HepG2 (cell line): ENCODE results near the gene MPZL3. TPM values are rescaled to one million over a fixed set of nuclear protein-coding genes. Genes with fewer than 3 reads are reported as not detected.

Source experiments
- AHDC1 ChIP-seq: sonication (generic); formaldehyde crosslinking; IDR thresholded peaks from 2 replicates; pipeline ENCODE4 v1.5.1; 2020; ENCODE audit warnings: mild to moderate bottlenecking, missing genetic modification reagents, borderline replicate concordance
- DMAP1 ChIP-seq: IDR thresholded peaks from 2 replicates; pipeline ENCODE4 v1.6.1; 2016
- ISL2 ChIP-seq: sonication (generic); formaldehyde crosslinking; IDR thresholded peaks from 2 replicates; pipeline ENCODE4 v1.5.0; 2020; ENCODE audit warnings: missing genetic modification reagents
- KLF9 ChIP-seq: IDR thresholded peaks from 2 replicates; pipeline ENCODE4 v1.6.1; 2016; ENCODE audit warnings: low read depth
- MIXL1 ChIP-seq: IDR thresholded peaks from 2 replicates; pipeline ENCODE4 v1.6.1; 2016
- NBN ChIP-seq: fragments of 450-650 bp; conservative IDR thresholded peaks from 2 replicates; pipeline ENCODE4 v1.6.1; 2017
- REL ChIP-seq: sonication (generic); formaldehyde crosslinking; conservative IDR thresholded peaks from 2 replicates; pipeline ENCODE4 v1.8.0; 2022; ENCODE audit warnings: mild to moderate bottlenecking, missing genetic modification reagents, moderate library complexity
- SOX5 ChIP-seq: IDR thresholded peaks from 2 replicates; pipeline ENCODE4 v1.6.1; 2016; ENCODE audit warnings: borderline replicate concordance
- TBX2 ChIP-seq: sonication (generic); formaldehyde crosslinking; IDR thresholded peaks from 2 replicates; pipeline ENCODE4 v1.5.0; 2020; ENCODE audit warnings: missing genetic modification reagents, mild to moderate bottlenecking, borderline replicate concordance
- TCF7 ChIP-seq: sonication (generic); IDR thresholded peaks from 2 replicates; pipeline ENCODE4 v1.6.1; 2016; ENCODE audit warnings: antibody characterized with exemption, low read depth
- ZNF10 ChIP-seq: sonication (generic); formaldehyde crosslinking; IDR thresholded peaks from 2 replicates; pipeline ENCODE4 v1.4.0; 2020; ENCODE audit warnings: mild to moderate bottlenecking, low read depth, missing genetic modification reagents, borderline replicate concordance
- ZNF34 ChIP-seq: sonication (generic); formaldehyde crosslinking; IDR thresholded peaks from 2 replicates; pipeline ENCODE4 v1.4.0; 2020; ENCODE audit warnings: mild to moderate bottlenecking, missing genetic modification reagents, borderline replicate concordance
- ZNF580 ChIP-seq: IDR thresholded peaks from 2 replicates; pipeline ENCODE4 v1.6.1; 2016; ENCODE audit warnings: low read depth, borderline replicate concordance
- polyA plus RNA-seq, 8 experiments: library from polyadenylated mRNA; depleted of rRNA in 3 of 8; stranded (reverse) in 7 of 8; unstranded in 1 of 8; fragments of >200 nt; fragmentation: Illumina TruSeq in 4 of 8; extraction: Trizol in 4 of 8; gene quantifications; 2 replicates each; pipeline versions ENCODE4 v1.2.1 to v1.2.3, GENCODE V29; 2011 to 2016; ENCODE audit warnings: low read depth in 4 of 8, missing spikeins in 1 of 8, mixed read lengths in 1 of 8; ENCODE audit not compliant: insufficient read depth in 1 of 8
- total RNA-seq, 5 experiments: library from RNA; depleted of rRNA; stranded (reverse); fragments of >200 nt; fragmentation: Illumina TruSeq; extraction: Trizol; gene quantifications; 2 replicates each; pipeline ENCODE4 v1.2.3, GENCODE V29; 2016; ENCODE audit warnings: low read depth in 1 of 5
- TF ChIP-seq, protein P1 (sequence below): IDR thresholded peaks from 2 replicates; pipeline ENCODE4 v1.6.1; 2016; ENCODE audit warnings: missing biosample characterization, missing genetic modification reagents, low read depth
- TF ChIP-seq, protein P2 (sequence below): sonication (generic); formaldehyde crosslinking; IDR thresholded peaks from 2 replicates; pipeline ENCODE4 v1.5.0; 2020; ENCODE audit warnings: missing genetic modification reagents
- TF ChIP-seq, protein P3 (sequence below): sonication (generic); formaldehyde crosslinking; IDR thresholded peaks from 2 replicates; pipeline ENCODE4 v1.5.0; 2020; ENCODE audit warnings: missing genetic modification reagents
- TF ChIP-seq, protein P4 (sequence below): fragments of 450-650 bp; IDR thresholded peaks from 2 replicates; pipeline ENCODE4 v1.6.1; 2016
- TF ChIP-seq, protein P5 (sequence below): sonication (generic); formaldehyde crosslinking; IDR thresholded peaks from 2 replicates; pipeline ENCODE4 v1.8.0; 2022; ENCODE audit warnings: mild to moderate bottlenecking, missing genetic modification reagents, moderate library complexity

The MPZL3 gene
- total and polyA plus RNA-seq, 2 of the 13 experiments (the other 11 are each of a cell fraction or from before 2014, with no cell fraction given) = 5.3 to 9.3 TPM

GRCh38 chr11:118194835-118195627, 57.1 kb downstream of the MPZL3 start (continued):
- TF ChIP-seq, protein P1, sequence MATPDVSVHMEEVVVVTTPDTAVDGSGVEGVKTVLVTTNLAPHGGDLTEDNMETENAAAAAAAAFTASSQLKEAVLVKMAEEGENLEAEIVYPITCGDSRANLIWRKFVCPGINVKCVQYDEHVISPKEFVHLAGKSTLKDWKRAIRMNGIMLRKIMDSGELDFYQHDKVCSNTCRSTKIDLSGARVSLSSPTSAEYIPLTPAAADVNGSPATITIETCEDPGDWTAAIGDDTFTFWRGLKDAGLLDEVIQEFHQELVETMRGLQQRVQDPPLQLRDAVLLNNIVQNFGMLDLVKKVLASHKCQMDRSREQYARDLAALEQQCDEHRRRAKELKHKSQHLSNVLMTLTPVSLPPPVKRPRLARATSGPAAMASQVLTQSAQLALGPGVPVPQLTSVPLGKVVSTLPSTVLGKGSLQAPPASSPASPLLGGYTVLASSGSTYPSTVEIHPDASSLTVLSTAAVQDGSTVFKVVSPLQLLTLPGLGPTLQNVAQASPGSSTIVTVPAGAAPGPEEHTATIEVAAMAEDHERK (CRISPR knock-in tag) = no peak
- TF ChIP-seq ZNF580 (CRISPR knock-in tag) (peak; percentile 46; the same call in 1 of the 2 replicates), TBX2 (CRISPR knock-in tag) (peak; percentile 97), KLF9 (no peak), SOX5 (peak; percentile 91), MIXL1 (CRISPR knock-in tag) (peak; percentile 83; the same call in 1 of the 2 replicates), ZNF34 (CRISPR knock-in tag) (0 out of 2 replicates have a peak, but pooled peaks have one; percentile 24), ZNF10 (CRISPR knock-in tag) (no peak), TCF7 (peak; percentile 88), NBN (no peak), AHDC1 (CRISPR knock-in tag) (peak; percentile 46; the same call in 1 of the 2 replicates), ISL2 (peak; percentile 57; the same call in 1 of the 2 replicates), REL (CRISPR knock-in tag) (no peak), DMAP1 (peak; percentile 64; the same call in 1 of the 2 replicates)
- TF ChIP-seq, protein P2, sequence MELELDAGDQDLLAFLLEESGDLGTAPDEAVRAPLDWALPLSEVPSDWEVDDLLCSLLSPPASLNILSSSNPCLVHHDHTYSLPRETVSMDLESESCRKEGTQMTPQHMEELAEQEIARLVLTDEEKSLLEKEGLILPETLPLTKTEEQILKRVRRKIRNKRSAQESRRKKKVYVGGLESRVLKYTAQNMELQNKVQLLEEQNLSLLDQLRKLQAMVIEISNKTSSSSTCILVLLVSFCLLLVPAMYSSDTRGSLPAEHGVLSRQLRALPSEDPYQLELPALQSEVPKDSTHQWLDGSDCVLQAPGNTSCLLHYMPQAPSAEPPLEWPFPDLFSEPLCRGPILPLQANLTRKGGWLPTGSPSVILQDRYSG (CRISPR knock-in tag) = 0 out of 2 replicates have a peak, but pooled peaks have one; percentile 70
- TF ChIP-seq, protein P3, sequence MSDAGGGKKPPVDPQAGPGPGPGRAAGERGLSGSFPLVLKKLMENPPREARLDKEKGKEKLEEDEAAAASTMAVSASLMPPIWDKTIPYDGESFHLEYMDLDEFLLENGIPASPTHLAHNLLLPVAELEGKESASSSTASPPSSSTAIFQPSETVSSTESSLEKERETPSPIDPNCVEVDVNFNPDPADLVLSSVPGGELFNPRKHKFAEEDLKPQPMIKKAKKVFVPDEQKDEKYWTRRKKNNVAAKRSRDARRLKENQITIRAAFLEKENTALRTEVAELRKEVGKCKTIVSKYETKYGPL (CRISPR knock-in tag) = no peak; the same call in 1 of the 2 replicates
- TF ChIP-seq, protein P4, sequence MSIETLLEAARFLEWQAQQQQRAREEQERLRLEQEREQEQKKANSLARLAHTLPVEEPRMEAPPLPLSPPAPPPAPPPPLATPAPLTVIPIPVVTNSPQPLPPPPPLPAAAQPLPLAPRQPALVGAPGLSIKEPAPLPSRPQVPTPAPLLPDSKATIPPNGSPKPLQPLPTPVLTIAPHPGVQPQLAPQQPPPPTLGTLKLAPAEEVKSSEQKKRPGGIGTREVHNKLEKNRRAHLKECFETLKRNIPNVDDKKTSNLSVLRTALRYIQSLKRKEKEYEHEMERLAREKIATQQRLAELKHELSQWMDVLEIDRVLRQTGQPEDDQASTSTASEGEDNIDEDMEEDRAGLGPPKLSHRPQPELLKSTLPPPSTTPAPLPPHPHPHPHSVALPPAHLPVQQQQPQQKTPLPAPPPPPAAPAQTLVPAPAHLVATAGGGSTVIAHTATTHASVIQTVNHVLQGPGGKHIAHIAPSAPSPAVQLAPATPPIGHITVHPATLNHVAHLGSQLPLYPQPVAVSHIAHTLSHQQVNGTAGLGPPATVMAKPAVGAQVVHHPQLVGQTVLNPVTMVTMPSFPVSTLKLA = peak; percentile 34; the same call in 1 of the 2 replicates
- TF ChIP-seq, protein P5, sequence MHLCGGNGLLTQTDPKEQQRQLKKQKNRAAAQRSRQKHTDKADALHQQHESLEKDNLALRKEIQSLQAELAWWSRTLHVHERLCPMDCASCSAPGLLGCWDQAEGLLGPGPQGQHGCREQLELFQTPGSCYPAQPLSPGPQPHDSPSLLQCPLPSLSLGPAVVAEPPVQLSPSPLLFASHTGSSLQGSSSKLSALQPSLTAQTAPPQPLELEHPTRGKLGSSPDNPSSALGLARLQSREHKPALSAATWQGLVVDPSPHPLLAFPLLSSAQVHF (CRISPR knock-in tag) = no peak
